OCI-LY1 (cell line): ENCODE data around the gene HSPH1.
"Not testable (repeated sequence)": the region's sequence is repeated elsewhere in the genome, so short reads cannot be mapped to it uniquely, and the experiment has no call there.

ENCODE experiments used
- H2AFZ ChIP-seq: fragments of 200-600 bp; sonication (generic), shearing (Covaris generic); 2 replicates; pipeline ENCODE4 v1.6.0; 2014; ENCODE audit warnings: antibody characterized with exemption, mild to moderate bottlenecking, low read length
- H3F3A ChIP-seq: fragments of 200-600 bp; sonication (generic), shearing (Covaris generic); 2 replicates; pipeline ENCODE4 v1.6.0; 2014; ENCODE audit warnings: mild to moderate bottlenecking, antibody characterized with exemption, low read length, moderate library complexity; ENCODE audit not compliant: insufficient read depth
- H3K27ac ChIP-seq: fragments of 200-600 bp; sonication (generic); 2 replicates; pipeline ENCODE4 v1.5.1; 2014; ENCODE audit warnings: low read length, mixed run types, mild to moderate bottlenecking, low read depth; ENCODE audit not compliant: poor library complexity, severe bottlenecking
- H3K27me3 ChIP-seq: fragments of 200-600 bp; sonication (generic); 2 replicates; pipeline ENCODE4 v1.6.0; 2014; ENCODE audit warnings: antibody characterized with exemption, mild to moderate bottlenecking, low read length, moderate library complexity; ENCODE audit not compliant: insufficient read depth
- H3K36me3 ChIP-seq: fragments of 200-600 bp; sonication (generic); 2 replicates; pipeline ENCODE4 v1.6.1; 2014; ENCODE audit warnings: mild to moderate bottlenecking, antibody characterized with exemption, low read length, moderate library complexity, mixed read lengths; ENCODE audit not compliant: insufficient read depth
- H3K4me1 ChIP-seq: fragments of 200-600 bp; sonication (generic); 2 replicates; pipeline ENCODE4 v1.5.1; 2014; ENCODE audit warnings: mild to moderate bottlenecking, low read length, moderate library complexity; ENCODE audit not compliant: insufficient read depth, severe bottlenecking
- H3K4me2 ChIP-seq: fragments of 200-600 bp; sonication (generic), shearing (Covaris generic); 2 replicates; pipeline ENCODE4 v1.6.1; 2014; ENCODE audit warnings: low read length
- H3K4me3 ChIP-seq: fragments of 200-600 bp; sonication (generic); 2 replicates; pipeline ENCODE4 v1.5.1; 2014; ENCODE audit warnings: low read length, low read depth, mild to moderate bottlenecking, mixed read lengths; ENCODE audit not compliant: poor library complexity, severe bottlenecking
- H3K79me2 ChIP-seq: fragments of 200-600 bp; shearing (Covaris generic); 2 replicates; pipeline ENCODE4 v1.6.1; 2016; ENCODE audit warnings: mixed run types, low read length, mixed read lengths; ENCODE audit not compliant: insufficient read depth
- H3K9ac ChIP-seq: fragments of 200-600 bp; sonication (generic), shearing (Covaris generic); 2 replicates; pipeline ENCODE4 v1.6.1; 2014; ENCODE audit warnings: mild to moderate bottlenecking, low read length, mixed read lengths
- H3K9me2 ChIP-seq: fragments of 200-600 bp; sonication (generic), shearing (Covaris generic); 2 replicates; pipeline ENCODE4 v1.6.1; 2014; ENCODE audit warnings: low read depth, mild to moderate bottlenecking, low read length, mixed read lengths
- H3K9me3 ChIP-seq: fragments of 200-600 bp; shearing (Covaris generic); 2 replicates; pipeline ENCODE4 v1.6.1; 2014; ENCODE audit warnings: low read length, mixed read lengths
- H4K20me1 ChIP-seq: fragments of 200-600 bp; sonication (generic), shearing (Covaris generic); 2 replicates; pipeline ENCODE4 v1.6.0; 2016; ENCODE audit warnings: mild to moderate bottlenecking, low read length; ENCODE audit not compliant: insufficient read depth
- CTCF ChIP-seq: fragments of 200-600 bp; sonication (generic), shearing (Covaris generic); IDR thresholded peaks from 2 replicates; pipeline ENCODE4 v1.5.1; 2017; ENCODE audit warnings: mild to moderate bottlenecking, antibody characterized with exemption, low read length, moderate library complexity, mixed read lengths
- EZH2 ChIP-seq: fragments of 200-600 bp; sonication (generic), shearing (Covaris generic); IDR thresholded peaks from 2 replicates; pipeline ENCODE4 v1.8.0; 2017; ENCODE audit warnings: borderline replicate concordance, mixed run types, mild to moderate bottlenecking, antibody characterized with exemption, low read length, moderate library complexity, mixed read lengths

Gene HSPH1

GRCh38 chr13:31179754-31180153 is 18.1 kb upstream of the HSPH1 start:
- Histone ChIP-seq H3K9me3 (no peaks in the 10 kb centered on the region), H3K27ac (no peak overlapping the region), H3K4me3 (no peak overlapping the region), H3K27me3 (no peaks in the 10 kb centered on the region; the same call in 1 of the 2 replicates), H3K36me3 (no peaks in the 10 kb centered on the region), H3K4me1 (no peaks in the 10 kb centered on the region), H2AFZ (no peak overlapping the region), H3K9me2 (no peaks in the 10 kb centered on the region), H4K20me1 (no peaks in the 10 kb centered on the region), H3K4me2 (no peak overlapping the region), H3K9ac (no peak overlapping the region), H3K79me2 (no peaks in the 10 kb centered on the region), H3F3A (no peaks in the 10 kb centered on the region)
- TF ChIP-seq EZH2 (no peak), CTCF (no peak)

- no peak overlapping the region for H3K9ac ChIP-seq
- H3K27me3 ChIP-seq: no peaks in the 10 kb centered on the region
- H3K4me2 ChIP-seq: no peak overlapping the region
- no peak for TF ChIP-seq EZH2
- no peak for TF ChIP-seq CTCF
- no peaks in the 10 kb centered on the region for H3K36me3 ChIP-seq
- no peak overlapping the region for H2AFZ ChIP-seq
- no peak overlapping the region for H3K27ac ChIP-seq
- H3K79me2 ChIP-seq: no peaks in the 10 kb centered on the region
- no peaks in the 10 kb centered on the region for H3K9me3 ChIP-seq
- H3K4me3 ChIP-seq: no peak overlapping the region
- no peaks in the 10 kb centered on the region for H3F3A ChIP-seq
- no peaks in the 10 kb centered on the region for H3K9me2 ChIP-seq
- H3K4me1 ChIP-seq: no peaks in the 10 kb centered on the region
- H4K20me1 ChIP-seq: no peaks in the 10 kb centered on the region
Measured at GRCh38 chr13:31179241-31179640, 17.5 kb upstream of the HSPH1 start.

- H3K27ac ChIP-seq, H3K4me1 ChIP-seq, H3F3A ChIP-seq, H3K4me3 ChIP-seq, H4K20me1 ChIP-seq, H3K4me2 ChIP-seq, H3K79me2 ChIP-seq, H3K27me3 ChIP-seq, H3K9me3 ChIP-seq, H2AFZ ChIP-seq, H3K9me2 ChIP-seq, H3K9ac ChIP-seq, H3K36me3 ChIP-seq: not testable (repeated sequence)
Measured at GRCh38 chr13:31177813-31178495, 16.2 kb upstream of the HSPH1 start.

- H3K27me3 ChIP-seq: no peaks in the 10 kb centered on the region
- H3K79me2 ChIP-seq: no peaks in the 10 kb centered on the region
- H3K36me3 ChIP-seq: no peaks in the 10 kb centered on the region
- H3K4me1 ChIP-seq: no peaks in the 10 kb centered on the region
- no peaks in the 10 kb centered on the region for H4K20me1 ChIP-seq
- H3F3A ChIP-seq: no peaks in the 10 kb centered on the region
- H3K9me2 ChIP-seq: no peaks in the 10 kb centered on the region
- no peak overlapping the region for H3K4me3 ChIP-seq
- no peak for TF ChIP-seq CTCF
- no peak for TF ChIP-seq EZH2
- H3K9me3 ChIP-seq: no peaks in the 10 kb centered on the region
- H3K27ac ChIP-seq: no peak overlapping the region
- H3K9ac ChIP-seq: no peak overlapping the region
- no peak overlapping the region for H3K4me2 ChIP-seq
- H2AFZ ChIP-seq: no peak overlapping the region
Measured at GRCh38 chr13:31175847-31176532, 14.3 kb upstream of the HSPH1 start.
